GM10847 (cell line): ENCODE data around the gene SLCO3A1.

Source experiments
- POLR2A ChIP-seq: IDR thresholded peaks from 2 replicates; pipeline ENCODE4 v1.6.1; 2011; ENCODE audit not compliant: insufficient read length; ENCODE audit errors: extremely low read depth

SLCO3A1 gene

DNA sequence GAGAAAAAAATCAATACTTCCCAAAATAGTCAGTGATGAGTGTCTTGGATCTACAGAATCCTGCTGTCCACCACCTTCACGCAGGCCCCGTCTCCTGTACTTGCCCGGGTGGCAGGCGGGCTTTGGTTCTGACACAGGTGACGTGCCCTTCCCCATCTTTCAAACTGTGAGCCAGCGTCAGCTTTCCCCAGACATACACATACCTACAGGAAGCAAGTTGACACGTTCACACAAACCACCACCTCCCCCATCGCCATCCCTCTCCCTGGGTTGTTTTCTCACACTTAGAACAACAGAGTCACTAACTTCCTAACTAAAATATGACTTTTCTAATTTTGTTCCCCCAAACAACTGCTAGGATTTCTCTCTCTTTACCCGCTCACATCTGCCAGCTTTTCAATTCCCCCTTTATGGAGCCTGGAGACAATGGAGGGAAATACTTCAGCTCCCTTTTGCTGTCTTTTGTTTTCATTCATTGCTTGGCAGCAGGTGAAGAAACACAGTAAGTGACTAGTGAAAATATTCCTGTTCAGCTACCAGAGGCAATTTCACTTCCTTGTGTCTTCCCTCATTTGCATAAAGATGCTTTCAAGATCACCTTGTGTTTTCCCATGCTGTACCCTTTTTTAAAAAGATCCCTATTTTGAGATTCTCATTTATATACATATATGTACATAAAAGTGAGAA is 248.3 kb downstream of the SLCO3A1 start:
- no peak for TF ChIP-seq POLR2A

DNA sequence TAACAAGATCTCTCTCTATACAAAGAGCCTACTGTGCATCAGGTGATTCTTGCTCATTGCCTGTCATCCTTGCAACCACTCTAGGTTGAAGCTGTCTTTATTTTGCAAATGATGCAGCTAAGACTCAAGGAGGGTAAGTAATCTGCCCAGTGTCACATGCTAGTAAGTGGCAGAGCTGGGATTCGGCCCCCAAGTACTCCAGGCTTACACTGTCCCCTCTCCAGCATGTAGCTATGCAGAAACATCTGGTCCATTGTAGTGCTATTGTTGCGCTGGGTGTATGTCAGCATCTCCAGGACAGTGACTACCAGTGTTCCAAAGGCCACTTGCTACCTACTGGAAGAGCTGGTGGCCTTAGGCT is 248.9 kb downstream of the SLCO3A1 start:
- no peak for TF ChIP-seq POLR2A

- no peak for TF ChIP-seq POLR2A
Measured at GRCh38 chr15:92104072-92104471, 250.6 kb downstream of the SLCO3A1 start.

- no peak for TF ChIP-seq POLR2A
Measured at GRCh38 chr15:92105611-92106010, 252.1 kb downstream of the SLCO3A1 start.

DNA sequence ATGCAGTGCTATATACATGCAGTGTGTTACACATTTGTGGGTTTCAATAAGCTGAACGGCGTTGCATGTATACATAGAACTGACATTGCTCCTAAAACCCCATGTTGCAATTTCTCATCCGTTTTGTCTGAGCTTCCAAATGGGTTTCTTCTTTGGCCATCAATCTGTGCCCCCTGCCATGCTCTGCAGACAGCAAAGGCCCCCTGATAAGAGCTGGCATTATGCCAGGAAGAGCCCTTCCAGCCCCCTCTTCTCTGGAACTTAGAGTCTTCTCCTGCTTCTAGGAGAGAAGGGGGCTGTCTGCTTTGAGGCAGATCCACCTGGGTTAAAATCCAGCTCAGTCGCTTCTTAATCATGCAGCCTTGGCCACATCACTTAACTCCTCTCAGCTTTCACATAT is 254.0 kb downstream of the SLCO3A1 start:
- no peak for TF ChIP-seq POLR2A

- TF ChIP-seq POLR2A, result no peak
Measured at GRCh38 chr15:92109191-92109873, 255.8 kb downstream of the SLCO3A1 start.

DNA sequence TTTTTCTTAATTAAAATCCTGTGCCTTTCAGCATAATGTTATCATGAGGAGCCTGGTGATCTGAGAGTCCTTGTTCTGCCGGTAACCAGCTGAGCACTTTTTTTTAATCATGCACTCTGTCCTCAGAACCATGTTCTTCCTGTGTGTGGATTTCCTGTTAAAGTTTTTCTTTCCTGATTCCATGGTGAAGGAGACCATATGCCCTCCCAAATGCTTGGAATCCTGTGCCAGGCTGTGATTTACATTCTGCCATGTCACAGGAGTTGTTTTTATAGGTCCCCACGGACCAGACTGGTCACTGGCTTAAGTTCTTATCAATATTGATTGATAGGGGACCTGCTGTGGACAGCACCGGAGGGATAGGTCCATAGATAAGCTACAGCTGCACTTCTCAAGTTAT is 257.8 kb downstream of the SLCO3A1 start:
- TF ChIP-seq POLR2A, result no peak

- no peak for TF ChIP-seq POLR2A
Measured at GRCh38 chr15:92111751-92112150, 258.2 kb downstream of the SLCO3A1 start.

GRCh38 chr15:92112180-92112579 is 258.7 kb downstream of the SLCO3A1 start:
- TF ChIP-seq POLR2A, result no peak

GRCh38 chr15:92112711-92113110 is 259.2 kb downstream of the SLCO3A1 start:
- no peak for TF ChIP-seq POLR2A

DNA sequence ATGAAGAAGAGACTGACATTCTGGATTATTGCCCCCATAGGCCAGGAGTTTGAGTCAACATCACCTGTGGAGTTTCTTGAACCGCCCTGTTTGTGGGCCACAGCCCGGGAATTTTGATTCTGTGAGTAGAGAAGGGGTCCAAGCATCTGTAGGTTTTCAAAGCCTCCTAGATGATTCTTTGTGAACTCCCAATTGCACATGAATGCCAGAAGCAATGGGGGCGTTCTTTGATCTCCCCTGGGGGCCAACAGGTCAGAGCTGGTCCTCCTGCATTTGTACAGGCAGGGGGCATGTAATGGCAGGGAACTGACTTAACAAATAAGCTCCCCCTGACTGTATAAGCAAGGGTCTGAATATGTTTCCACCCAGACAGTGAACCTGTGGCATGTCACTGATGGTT is 260.3 kb downstream of the SLCO3A1 start:
- no peak for TF ChIP-seq POLR2A

GRCh38 chr15:92115834-92116233 is 262.3 kb downstream of the SLCO3A1 start:
- TF ChIP-seq POLR2A, result no peak

DNA sequence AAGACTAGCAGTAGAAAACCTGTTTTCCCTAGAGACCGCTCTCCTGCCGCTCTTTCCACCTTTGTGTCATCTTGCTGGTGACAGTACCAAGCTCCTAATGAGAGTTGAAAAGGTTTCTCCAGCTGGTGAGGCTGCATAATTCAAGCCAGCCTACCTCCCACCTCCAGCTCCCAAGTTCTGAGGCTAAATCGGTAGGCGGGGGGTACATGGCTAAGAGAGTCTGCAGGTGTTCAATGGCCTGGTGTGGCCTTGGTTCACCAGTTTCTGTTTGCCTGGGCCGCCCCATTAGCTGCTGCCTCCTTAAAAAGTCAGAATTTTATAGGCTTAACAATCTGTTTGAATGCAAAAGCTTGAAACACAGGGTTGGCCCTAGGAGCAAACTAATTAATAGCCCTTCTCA is 262.8 kb downstream of the SLCO3A1 start:
- TF ChIP-seq POLR2A, result no peak

DNA sequence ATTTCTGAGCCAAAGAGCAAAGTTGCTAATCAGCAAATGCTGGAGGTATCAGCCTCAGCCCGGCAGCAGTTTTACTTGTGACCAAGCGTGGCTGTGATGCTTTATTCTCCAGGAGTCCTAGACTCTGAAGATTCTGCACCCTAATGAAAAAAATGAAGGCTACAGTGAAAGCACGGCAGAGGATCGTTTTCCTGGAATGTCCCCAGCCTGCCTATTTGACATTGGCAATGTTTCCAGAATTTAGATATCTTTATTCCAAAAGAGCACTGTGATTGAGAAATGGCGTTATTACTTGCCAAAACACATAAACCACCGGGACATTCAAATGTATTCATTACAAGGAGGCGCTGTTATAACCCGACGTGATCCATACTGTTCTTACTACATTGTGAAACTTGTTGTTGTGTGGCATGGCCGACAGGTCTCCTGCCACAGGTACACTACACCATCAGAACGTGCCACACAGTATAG is 263.8 kb downstream of the SLCO3A1 start:
- no peak for TF ChIP-seq POLR2A

DNA sequence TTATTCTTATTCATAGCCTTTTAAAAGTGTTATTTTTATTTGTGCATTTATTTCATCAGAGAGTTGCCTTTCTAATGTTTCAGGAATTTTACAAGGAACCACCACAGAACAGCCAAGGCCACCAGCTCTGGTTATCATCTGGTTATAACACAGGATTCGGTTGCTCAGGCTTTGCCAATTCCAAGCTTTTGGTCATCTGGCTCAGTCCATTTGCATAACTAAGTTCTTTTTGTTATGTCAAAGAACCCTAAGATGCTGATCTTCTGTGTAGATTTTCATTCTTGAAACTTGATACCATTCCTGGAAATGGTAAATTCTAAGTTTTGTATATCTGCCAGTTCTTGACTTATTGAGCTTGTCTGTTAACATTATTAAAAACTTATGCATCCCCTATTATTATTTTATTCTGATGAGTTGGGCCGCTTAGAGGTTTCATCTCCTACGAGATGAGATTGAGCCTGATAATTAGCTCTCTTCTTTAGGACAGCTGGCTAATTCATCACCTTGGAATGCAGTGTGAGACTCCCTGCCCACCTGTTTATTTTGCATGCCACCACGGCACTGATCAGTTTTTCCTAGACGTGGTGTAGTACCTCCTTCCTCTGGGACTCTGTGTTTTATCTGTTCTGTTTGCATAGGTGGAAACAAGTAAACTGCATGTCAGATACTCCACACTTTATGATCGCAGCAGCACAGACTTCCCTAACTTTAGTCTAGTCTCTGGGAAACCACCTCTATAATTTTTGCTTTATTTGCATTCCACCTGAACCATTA is 264.8 kb downstream of the SLCO3A1 start:
- no peak for TF ChIP-seq POLR2A

GRCh38 chr15:92118936-92119325 is 265.4 kb downstream of the SLCO3A1 start:
- TF ChIP-seq POLR2A, result no peak
